Mesenteric fat pad (tissue), 1 donor: ENCODE measurements around the gene POLR2I. TPM values are rescaled to one million over a fixed set of nuclear protein-coding genes. Genes with fewer than 3 reads are reported as not detected.

ENCODE experiments used
- DNase-seq: peaks from one replicate; pipeline ENCODE4 v3.0.0-alpha.2; 2020; ENCODE audit warnings: low spot score
- long read RNA-seq: library from polyadenylated mRNA; unstranded; transcript quantifications from one replicate; pipeline ENCODE4 v2.0.0, GENCODE V29; 2020
- total RNA-seq: library from RNA; stranded (reverse); fragmentation: NEBNext Ultra II Directional; extraction: Animal tissue kit (Norgen Biotek cat#: 25700); gene quantifications from one replicate; pipeline ENCODE4 v1.2.1, GENCODE V29; 2021
- donor health status: DM: yes; HTN: yes; CAD: no.

The POLR2I gene
- 63.6 TPM for total RNA-seq
- long read RNA-seq, transcript POLR2I-201 (6 exons, 913 nt) = major isoform, 7 of 10 reads
- long read RNA-seq, partial matches to known transcripts = 2 of 10 reads
- long read RNA-seq, other reads (novel, unspliced or antisense) = 0 of 10 reads

GRCh38 chr19:36114721-36115452 is at the start of gene POLR2I:
POLR2I (minus strand) TSS chr19:36114875; CDS start chr19:36114856, 19 bp downstream.
- peak; percentile 99 for DNase-seq

- DNase-seq = no peak
These were observed 49.1 kb upstream of the POLR2I start for GRCh38 chr19:36163813-36164212.

- DNase-seq = no peak
These were observed 46.3 kb upstream of the POLR2I start for GRCh38 chr19:36160821-36161596.

- no peak for DNase-seq
These were observed 38.5 kb upstream of the POLR2I start for GRCh38 chr19:36153126-36153525.

GRCh38 chr19:36152352-36153091 is 37.8 kb upstream of the POLR2I start, which contains the start of gene COX7A1:
COX7A1 (minus strand) TSS chr19:36152447; CDS start chr19:36152407, 40 bp downstream.
- DNase-seq = no peak

- DNase-seq = no peak
These were observed 37.3 kb upstream of the POLR2I start for GRCh38 chr19:36152019-36152351.

- DNase-seq = no peak
These were observed 36.7 kb upstream of the POLR2I start for GRCh38 chr19:36151144-36152018.

GRCh38 chr19:36150586-36150985 is 35.9 kb upstream of the POLR2I start:
- DNase-seq = no peak

- DNase-seq = no peak
These were observed 35.2 kb upstream of the POLR2I start for GRCh38 chr19:36149673-36150406.

- DNase-seq = no peak
These were observed 29.9 kb upstream of the POLR2I start for GRCh38 chr19:36144624-36145023.

- no peak for DNase-seq
These were observed 27.8 kb upstream of the POLR2I start for GRCh38 chr19:36142496-36142895.

- no peak for DNase-seq
These were observed 27.4 kb upstream of the POLR2I start for GRCh38 chr19:36142046-36142445.

- DNase-seq = peak; percentile 94
These were observed 26.6 kb upstream of the POLR2I start for GRCh38 chr19:36141039-36141927.

GRCh38 chr19:36140304-36141038 is 25.8 kb upstream of the POLR2I start:
- no peak for DNase-seq

- DNase-seq = peak; percentile 100
These were observed 25.0 kb upstream of the POLR2I start, which contains the start of gene CAPNS1 for GRCh38 chr19:36139473-36140303. CAPNS1 (plus strand) TSS chr19:36140066; CDS start chr19:36141012, 946 bp downstream.

- DNase-seq = no peak
These were observed 24.4 kb upstream of the POLR2I start for GRCh38 chr19:36139120-36139472.
